Testis (tissue), 3 donors: ENCODE measurements around the gene CLCN1. TPM values are rescaled to one million over a fixed set of nuclear protein-coding genes. Genes with fewer than 3 reads are reported as not detected.

Experiments used
- DNase-seq: peaks from one replicate; pipeline ENCODE4 v3.0.0-alpha.2; 2019
- H3K27ac ChIP-seq, 2 donors: fragments of 200-600 bp; sonication (generic); one replicate each; pipeline ENCODE4 v1.5.1; 2019
- H3K27me3 ChIP-seq: fragments of 200-600 bp; sonication (generic); one replicate; pipeline ENCODE4 v1.5.1; 2019
- H3K36me3 ChIP-seq: fragments of 200-600 bp; sonication (generic); one replicate; pipeline ENCODE4 v1.5.1; 2017; ENCODE audit warnings: low read depth; ENCODE audit errors: missing control alignments
- H3K4me1 ChIP-seq: fragments of 200-600 bp; sonication (generic); one replicate; pipeline ENCODE4 v1.5.1; 2019
- H3K4me3 ChIP-seq, 2 donors: fragments of 200-600 bp; sonication (generic); one replicate each; pipeline ENCODE4 v1.5.1; 2017 to 2019
- H3K9me3 ChIP-seq: fragments of 200-600 bp; sonication (generic); one replicate; pipeline ENCODE4 v1.5.1; 2017
- CTCF ChIP-seq, 3 experiments: fragments of 450-650 bp in 2 of 3; fragments of 200-600 bp in 1 of 3; sonication (generic) in 1 of 3; IDR thresholded peaks; one replicate each; pipeline ENCODE4 v1.5.1; 2016 to 2019; ENCODE audit warnings: antibody characterized with exemption in 3 of 3, mild to moderate bottlenecking in 2 of 3, moderate library complexity in 1 of 3
- POLR2A ChIP-seq: fragments of 450-650 bp; IDR thresholded peaks from one replicate; pipeline ENCODE4 v1.6.1; 2017; ENCODE audit warnings: antibody characterized with exemption, mild to moderate bottlenecking, moderate library complexity
- WGBS, 2 donors: methylation state at CpG; one replicate each; pipeline ENCODE4 v1.1.5; 2018; 5-methylcytosine and 5-hydroxymethylcytosine counted together
- intact Hi-C: fragments of 100-400 bp; cut with DNase I; formaldehyde crosslinking; loops from one replicate; pipeline ENCODE4 v1.15.1; 2023; ENCODE audit warnings: low total_unique reads
- polyA plus RNA-seq: library from polyadenylated mRNA; stranded (reverse); fragments of 350-450 nt; fragmentation: Illumina TruSeq; extraction: RNeasy Lipid Tissue Mini Kit (QIAGEN cat#74804); gene quantifications from one replicate; pipeline ENCODE4 v1.2.3, GENCODE V29; 2014; ENCODE audit warnings: low read depth, low replicate concordance; ENCODE audit not compliant: insufficient read depth
- total RNA-seq, 2 donors: library from RNA; depleted of rRNA; stranded (reverse); fragments of >200 nt; gene quantifications; one replicate each; pipeline ENCODE4 v1.2.3, GENCODE V29; 2016

The CLCN1 gene
- total and polyA plus RNA-seq, 3 donors from 2014 or later = 1.1 to 2.7 (median 1.4) TPM

- WGBS, 2 donors = 44 to 55% methylated on average over 2 of the region's 2 CpGs
- Histone ChIP-seq H3K4me1 (no peaks in the 10 kb centered on the region), H3K9me3 (no peaks in the 10 kb centered on the region), H3K36me3 (no peaks in the 10 kb centered on the region), H3K27ac (no peak overlapping the region), H3K4me3 (no peak overlapping the region), H3K27me3 (no peaks in the 10 kb centered on the region)
- intact Hi-C loops = no loop called here
- no peak for DNase-seq
- no peak for TF ChIP-seq POLR2A
- TF ChIP-seq CTCF (IDR thresholded peaks at IDR 0.05) = no peak
Observed at GRCh38 chr7:143296686-143297085, 19.2 kb upstream of the CLCN1 start.

GRCh38 chr7:143299346-143299745 lies 16.6 kb upstream of the CLCN1 start:
- WGBS, 2 donors = 83 to 88% methylated on average over 2 of the region's 2 CpGs
- intact Hi-C loops = no loop called here
- Histone ChIP-seq H3K27ac (no peak overlapping the region), H3K4me3 (no peak overlapping the region), H3K27me3 (no peaks in the 10 kb centered on the region), H3K36me3 (no peaks in the 10 kb centered on the region), H3K9me3 (no peaks in the 10 kb centered on the region), H3K4me1 (no peaks in the 10 kb centered on the region)
- TF ChIP-seq POLR2A (no peak), CTCF (IDR thresholded peaks at IDR 0.05) (no peak)
- DNase-seq = no peak

- intact Hi-C loops = no loop called here
Observed at GRCh38 chr7:143299840-143300239, 16.1 kb upstream of the CLCN1 start.

DNA sequence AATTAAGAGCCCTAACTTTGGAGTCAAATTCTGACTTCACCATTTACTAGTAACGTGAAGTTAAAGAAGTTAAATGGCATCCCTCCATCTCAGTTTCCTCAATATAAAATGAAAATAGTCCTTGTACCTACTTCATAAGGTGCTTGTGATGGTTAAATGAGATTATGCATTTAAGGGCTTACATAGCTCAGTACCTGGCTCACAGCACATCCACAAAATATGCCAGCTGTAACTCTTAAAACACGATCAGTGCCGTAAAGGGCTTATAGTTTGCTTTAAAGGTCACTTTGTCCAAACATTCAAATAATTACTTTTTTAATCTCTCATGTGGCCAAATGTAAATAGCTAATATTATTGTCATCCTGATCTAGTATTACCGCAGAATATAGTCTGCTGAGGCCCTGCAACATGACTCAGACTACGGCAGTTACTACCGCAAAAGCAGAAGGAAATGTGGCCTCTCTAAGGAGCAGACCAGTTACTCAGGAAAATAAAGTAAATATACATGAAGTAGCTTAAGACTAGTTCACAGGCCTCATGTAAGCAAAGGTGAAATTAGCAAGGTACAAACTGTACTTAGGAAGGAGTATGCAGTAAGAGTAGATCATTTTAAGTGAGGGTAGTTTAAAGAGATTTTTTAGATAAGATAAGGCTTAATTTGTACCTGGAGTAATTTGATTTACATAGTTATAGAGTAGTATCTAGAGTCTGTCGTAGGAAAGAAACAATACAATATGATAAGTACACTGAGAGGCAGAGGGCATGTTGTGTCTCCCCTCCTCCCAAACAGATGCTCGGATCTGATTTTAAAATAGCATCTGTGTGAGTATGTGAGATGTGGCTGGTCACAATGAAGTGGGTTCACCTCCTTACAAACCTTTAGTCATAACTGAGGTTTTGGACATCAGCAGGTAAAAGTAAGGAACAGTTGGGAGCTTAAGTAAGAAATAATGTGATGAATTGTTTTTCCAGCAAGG lies 14.7 kb upstream of the CLCN1 start:
- no peak overlapping the region for H3K27ac ChIP-seq
- H3K9me3 ChIP-seq = no peaks in the 10 kb centered on the region
- H3K4me3 ChIP-seq = no peak overlapping the region
- TF ChIP-seq CTCF (IDR thresholded peaks at IDR 0.05) (no peak), POLR2A (no peak)
- no peaks in the 10 kb centered on the region for H3K27me3 ChIP-seq
- H3K4me1 ChIP-seq = no peaks in the 10 kb centered on the region
- intact Hi-C loops = no loop called here
- H3K36me3 ChIP-seq = no peaks in the 10 kb centered on the region
- WGBS, 2 donors = 85 to 90% methylated on average over 8 of the region's 8 CpGs
- no peak for DNase-seq

More at GRCh38 chr7:143299840-143300239, 16.1 kb upstream of the CLCN1 start:
- WGBS, 2 donors = 73 to 79% methylated on average over 8 of the region's 8 CpGs
- H3K27me3 ChIP-seq = no peaks in the 10 kb centered on the region
- no peaks in the 10 kb centered on the region for H3K4me1 ChIP-seq
- TF ChIP-seq POLR2A (no peak), CTCF (IDR thresholded peaks at IDR 0.05) (peak in 1 of 3 experiments; percentile 37)
- H3K9me3 ChIP-seq = no peaks in the 10 kb centered on the region
- DNase-seq = peak; percentile 53
- H3K4me3 ChIP-seq = no peak overlapping the region
- no peak overlapping the region for H3K27ac ChIP-seq
- H3K36me3 ChIP-seq = no peaks in the 10 kb centered on the region
